Measurements from ENCODE around the gene IL12RB1. TPM values are rescaled to one million over a fixed set of nuclear protein-coding genes. Genes with fewer than 3 reads are reported as not detected.

The IL12RB1 gene
- total RNA-seq, 4 donors from 2014 or later, result 1.0 to 4.8 (median 1.9) TPM

DNA sequence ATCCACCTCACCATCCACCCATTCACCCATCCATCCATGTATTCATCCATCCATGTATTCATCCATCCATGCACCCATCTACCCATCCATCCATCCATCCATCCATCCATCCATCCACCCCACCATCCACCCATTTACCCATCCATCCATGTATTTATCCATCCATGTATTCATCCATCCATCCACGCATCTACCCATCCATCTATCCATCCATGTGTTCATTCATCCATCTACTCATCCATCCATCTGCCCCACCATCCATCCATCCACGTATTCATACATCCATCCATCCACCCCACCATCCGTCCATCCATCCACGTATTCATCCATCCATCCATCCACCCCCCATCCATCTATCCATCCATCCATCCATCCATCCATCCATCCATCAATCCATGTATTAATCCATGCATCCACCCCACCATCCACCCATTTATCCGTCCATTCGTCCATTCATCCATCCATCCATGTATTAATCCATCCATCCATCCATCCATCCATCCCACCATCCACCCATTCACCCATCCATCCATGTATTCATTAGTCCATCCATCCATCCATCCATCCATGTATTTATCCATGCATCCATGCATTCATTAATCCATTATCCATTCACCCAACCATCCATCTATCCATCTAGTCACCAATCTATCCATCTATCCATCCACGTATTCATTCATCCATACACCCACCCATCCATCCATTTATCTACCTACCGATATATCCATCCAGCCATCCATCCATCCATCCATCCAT is 2.6 kb downstream of the IL12RB1 start:
- peaks cover 0 to 6% (median 0%) of the 10 kb centered on the region in 4 donors for H3K4me1 ChIP-seq
- H3K4me3 ChIP-seq, result no peak overlapping the region
- no peaks in the 10 kb centered on the region for H3K36me3 ChIP-seq
- no peak overlapping the region for H3K27ac ChIP-seq
- H3K9me3 ChIP-seq, result no peaks in the 10 kb centered on the region
- WGBS, 2 donors, result 79 to 90% methylated on average over 8 of the region's 8 CpGs
- DNase-seq (ENCODE audit: low spot score in 2 of 2), result no peak
- no peak for TF ChIP-seq CTCF (IDR thresholded peaks at IDR 0.05)
- TF ChIP-seq EP300 (IDR thresholded peaks at IDR 0.05), result no peak
- TF ChIP-seq POLR2A (IDR thresholded peaks at IDR 0.05), result no peak
- no peaks in the 10 kb centered on the region for H3K27me3 ChIP-seq

- no peak for DNase-seq (ENCODE audit: low spot score in 2 of 2)
- H3K27ac ChIP-seq, result no peak overlapping the region
- no peaks in the 10 kb centered on the region for H3K9me3 ChIP-seq
- H3K4me1 ChIP-seq, result no peaks in the 10 kb centered on the region
- no peak for TF ChIP-seq EP300 (IDR thresholded peaks at IDR 0.05)
- no peak for TF ChIP-seq CTCF (IDR thresholded peaks at IDR 0.05)
- TF ChIP-seq POLR2A (IDR thresholded peaks at IDR 0.05), result no peak
- WGBS, 2 donors, result 79 to 84% methylated on average over 9 of the region's 9 CpGs
- H3K4me3 ChIP-seq, result no peak overlapping the region
- H3K27me3 ChIP-seq, result no peaks in the 10 kb centered on the region
- no peaks in the 10 kb centered on the region for H3K36me3 ChIP-seq
Observed at GRCh38 chr19:18074192-18074591, 12.5 kb downstream of the IL12RB1 start.

DNA sequence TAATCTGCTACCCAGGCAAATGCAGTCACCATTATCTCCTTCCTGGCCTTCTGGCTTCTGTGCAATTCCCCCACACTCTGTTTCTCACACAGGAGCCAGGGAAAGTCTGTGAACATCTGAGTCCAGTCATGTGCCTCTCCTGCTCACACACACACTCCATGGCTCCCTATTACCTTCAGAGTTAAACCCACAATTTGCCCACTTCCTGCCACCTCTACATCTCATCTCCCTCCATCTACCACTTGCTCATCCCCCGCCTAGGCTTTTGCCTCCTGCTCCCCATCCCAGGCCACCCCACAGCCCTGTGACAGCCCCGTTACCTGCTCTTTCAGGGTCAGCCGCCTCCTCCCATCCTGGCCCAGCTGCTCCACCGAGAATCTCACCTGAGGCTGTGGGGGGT is 13.5 kb downstream of the IL12RB1 start:
- Histone ChIP-seq H3K36me3 (no peaks in the 10 kb centered on the region), H3K27ac (no peak overlapping the region), H3K4me1 (no peaks in the 10 kb centered on the region), H3K4me3 (no peak overlapping the region), H3K9me3 (no peaks in the 10 kb centered on the region), H3K27me3 (no peaks in the 10 kb centered on the region)
- WGBS, 2 donors, result 77 to 79% methylated on average over 4 of the region's 4 CpGs
- no peak for DNase-seq (ENCODE audit: low spot score in 2 of 2)
- TF ChIP-seq POLR2A (IDR thresholded peaks at IDR 0.05) (no peak), CTCF (IDR thresholded peaks at IDR 0.05) (no peak), EP300 (IDR thresholded peaks at IDR 0.05) (no peak)

DNA sequence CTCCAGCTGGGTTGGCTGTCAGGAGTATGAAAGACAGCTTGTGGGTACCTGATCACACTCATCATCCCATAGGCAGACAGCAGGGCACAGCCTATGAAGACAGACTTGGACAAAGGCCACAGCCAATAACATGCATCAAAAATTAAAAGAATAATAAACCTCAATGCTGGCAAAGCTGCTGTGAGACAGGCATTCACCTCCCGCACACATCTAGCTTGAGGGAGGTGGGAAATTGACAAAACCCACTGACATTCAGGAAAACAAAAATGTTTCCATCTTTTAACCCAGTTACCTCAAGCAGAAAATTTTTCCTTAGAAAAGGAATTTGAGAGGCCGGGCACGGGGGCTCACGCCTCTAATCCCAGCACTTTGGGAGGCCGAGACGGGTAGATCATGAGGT is 14.4 kb downstream of the IL12RB1 start:
- no peaks in the 10 kb centered on the region for H3K27me3 ChIP-seq
- TF ChIP-seq POLR2A (IDR thresholded peaks at IDR 0.05) (no peak), CTCF (IDR thresholded peaks at IDR 0.05) (no peak), EP300 (IDR thresholded peaks at IDR 0.05) (no peak)
- H3K9me3 ChIP-seq, result no peaks in the 10 kb centered on the region
- 84 to 91% methylated on average over 6 of the region's 6 CpGs for WGBS, 2 donors
- no peak overlapping the region for H3K27ac ChIP-seq
- no peak for DNase-seq (ENCODE audit: low spot score in 2 of 2)
- H3K4me1 ChIP-seq, result no peaks in the 10 kb centered on the region
- no peaks in the 10 kb centered on the region for H3K36me3 ChIP-seq
- no peak overlapping the region for H3K4me3 ChIP-seq

DNA sequence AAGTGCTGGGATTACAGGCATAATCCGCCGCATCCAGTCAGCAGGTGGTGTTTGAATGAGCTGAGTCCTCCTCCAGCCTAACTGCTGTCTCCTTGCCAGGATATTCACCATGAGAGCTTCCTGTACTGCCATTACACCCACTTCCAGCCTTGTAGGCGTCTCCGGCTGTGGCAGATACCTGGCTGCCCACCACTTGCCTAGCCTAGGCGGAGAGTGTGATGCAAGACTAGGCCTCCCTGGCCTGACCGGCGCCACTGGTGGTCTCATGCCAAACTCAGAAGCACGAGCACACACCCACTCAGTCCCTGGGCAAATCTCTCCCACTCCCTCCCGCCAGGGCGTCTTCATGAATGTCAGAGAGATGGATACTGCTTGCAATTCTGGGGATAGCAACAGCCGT is 16.6 kb downstream of the IL12RB1 start:
- Histone ChIP-seq H3K27ac (no peak overlapping the region), H3K36me3 (no peaks in the 10 kb centered on the region), H3K9me3 (no peaks in the 10 kb centered on the region), H3K4me1 (no peaks in the 10 kb centered on the region), H3K4me3 (no peak overlapping the region), H3K27me3 (no peaks in the 10 kb centered on the region)
- WGBS, 2 donors, result 61 to 68% methylated on average over 6 to 11 of the region's 11 CpGs
- TF ChIP-seq POLR2A (IDR thresholded peaks at IDR 0.05) (no peak), CTCF (IDR thresholded peaks at IDR 0.05) (no peak), EP300 (IDR thresholded peaks at IDR 0.05) (no peak)
- DNase-seq (ENCODE audit: low spot score in 2 of 2), result no peak
